Bone marrow (tissue), 2 donors: ENCODE measurements around the gene GGACT.

Experiments
- DNase-seq, 2 donors: peaks; one replicate each; lab custom pipeline; 2025; lab: John Stamatoyannopoulos, UW

The GGACT gene

DNA sequence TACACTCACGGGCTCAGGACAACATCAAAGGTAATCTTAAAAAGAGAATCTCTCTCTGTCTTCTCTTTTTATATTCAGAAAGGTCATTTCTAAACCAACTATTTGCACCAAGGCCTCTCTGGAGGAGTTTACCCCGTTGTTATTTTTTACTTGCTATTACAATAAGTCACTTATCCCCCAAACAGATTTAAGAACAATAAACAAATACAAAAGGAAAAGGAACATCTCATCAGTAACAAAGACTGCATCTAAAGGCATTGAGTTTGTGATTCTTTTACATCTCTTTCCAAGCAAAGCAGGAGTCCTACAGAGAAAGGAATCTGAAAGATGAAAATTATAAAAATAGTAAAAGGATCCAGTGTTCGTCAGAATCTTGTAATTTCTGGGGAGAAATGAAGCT is 75.4 kb downstream of the GGACT start:
- DNase-seq: no peak

DNA sequence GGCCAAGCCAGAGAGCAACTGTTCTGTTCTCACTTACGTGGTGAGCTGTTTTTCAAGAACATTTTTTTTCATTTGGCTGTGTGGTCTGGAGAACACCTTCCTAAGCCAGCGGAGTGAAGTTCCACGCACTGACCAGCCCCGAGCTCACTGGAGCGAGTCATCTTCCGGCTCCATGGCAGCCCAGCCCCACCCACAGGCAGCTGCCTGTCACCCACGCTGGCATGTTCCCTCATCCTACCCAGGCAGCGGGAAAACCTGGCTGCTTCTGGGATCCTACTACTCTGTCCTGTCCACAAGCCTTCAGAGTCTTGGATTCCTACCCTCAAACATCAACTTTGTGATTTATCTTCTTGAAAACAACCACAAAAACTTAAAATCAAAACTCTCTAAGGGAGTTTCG is 76.2 kb downstream of the GGACT start:
- no peak for DNase-seq

DNA sequence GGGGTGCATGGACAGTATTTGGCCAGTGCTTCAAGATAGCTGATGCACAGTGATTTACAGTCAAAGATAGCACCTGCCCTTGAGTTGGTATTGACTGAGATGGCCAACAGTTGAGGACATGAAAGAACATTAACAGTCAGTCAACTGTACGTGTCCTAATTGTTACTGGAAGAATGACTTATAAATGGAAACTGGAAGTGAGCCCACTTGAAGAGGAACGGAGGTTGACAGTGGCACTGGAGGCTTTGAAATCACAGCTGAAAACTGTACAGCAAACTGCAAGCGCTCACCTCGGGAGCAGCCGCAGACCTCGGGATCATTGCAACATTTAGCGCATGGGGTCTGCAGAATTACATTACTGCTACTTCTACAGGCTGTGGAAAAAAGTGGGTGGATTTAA is 77.1 kb downstream of the GGACT start:
- DNase-seq: no peak

DNA sequence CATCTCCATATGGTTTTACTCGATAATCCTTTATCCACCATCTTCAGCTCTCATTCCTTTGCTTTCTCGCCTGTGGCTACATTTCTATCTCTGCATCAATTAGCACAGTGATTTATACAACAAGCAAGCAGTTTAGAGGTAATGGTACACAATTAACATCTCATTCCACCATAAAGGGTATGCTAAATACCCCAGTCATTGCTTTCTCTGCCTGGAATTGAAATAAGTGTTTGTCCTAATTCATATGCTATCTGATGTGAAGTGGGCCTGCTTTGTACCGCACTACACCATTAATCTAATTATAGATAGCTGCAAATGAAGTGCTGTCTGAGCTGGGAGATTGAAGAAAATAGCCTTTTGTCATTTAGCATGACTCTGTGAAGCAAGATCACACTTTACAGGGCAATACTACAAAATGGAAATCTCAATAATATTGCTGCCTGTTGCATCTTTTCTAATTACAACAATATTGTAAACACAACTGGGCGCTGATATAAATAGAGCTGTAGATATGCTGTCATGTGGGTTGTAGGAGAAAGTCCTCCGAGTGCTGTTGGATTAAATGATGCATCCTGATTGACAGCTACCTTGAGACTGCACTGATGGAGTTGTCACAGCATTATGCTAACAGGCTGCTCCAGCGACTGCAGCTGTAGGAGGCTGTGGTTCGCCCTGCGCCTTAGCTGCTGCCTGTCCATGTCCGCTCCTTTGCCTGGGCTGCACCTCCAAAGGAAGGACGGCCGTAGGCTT is 78.2 kb downstream of the GGACT start:
- DNase-seq: no peak

DNA sequence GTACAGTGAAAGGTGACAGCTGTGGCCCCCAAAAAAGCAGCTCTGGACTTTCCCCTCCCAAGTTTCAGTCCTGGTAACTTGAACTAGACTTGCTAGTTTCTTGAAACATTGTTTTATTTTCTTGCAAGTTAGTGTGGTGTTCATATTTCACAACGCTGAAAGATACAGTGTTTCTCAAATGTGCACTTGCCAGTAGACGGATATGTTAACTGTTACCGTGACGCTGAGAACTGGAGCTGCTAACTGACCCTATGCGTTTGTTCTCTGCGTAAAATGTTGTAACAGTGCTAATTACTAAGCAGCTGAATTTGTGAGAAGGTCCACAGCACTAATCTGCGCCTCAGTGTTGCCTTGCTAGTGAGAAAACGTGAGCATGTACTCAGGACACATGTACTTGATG is 79.6 kb downstream of the GGACT start:
- no peak for DNase-seq

DNA sequence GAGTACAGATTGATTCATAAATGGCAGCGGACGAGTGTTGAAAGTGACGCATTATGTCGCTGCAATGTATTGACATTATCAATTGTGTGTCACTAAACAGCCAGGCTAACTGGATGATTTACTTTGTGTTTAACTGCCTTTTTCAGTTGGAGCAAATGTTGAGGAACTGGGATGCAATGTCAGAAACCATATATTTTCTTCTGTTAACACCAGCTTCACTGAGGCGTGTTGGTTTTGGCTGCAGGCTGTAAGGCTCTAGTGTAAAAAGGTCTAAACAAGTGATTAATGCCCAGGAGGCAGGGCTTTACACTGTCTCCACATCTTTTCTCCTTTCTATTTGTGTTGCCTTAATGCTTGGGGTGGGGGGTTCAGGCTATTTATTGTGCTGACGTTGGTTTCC is 80.1 kb downstream of the GGACT start:
- no peak for DNase-seq

DNA sequence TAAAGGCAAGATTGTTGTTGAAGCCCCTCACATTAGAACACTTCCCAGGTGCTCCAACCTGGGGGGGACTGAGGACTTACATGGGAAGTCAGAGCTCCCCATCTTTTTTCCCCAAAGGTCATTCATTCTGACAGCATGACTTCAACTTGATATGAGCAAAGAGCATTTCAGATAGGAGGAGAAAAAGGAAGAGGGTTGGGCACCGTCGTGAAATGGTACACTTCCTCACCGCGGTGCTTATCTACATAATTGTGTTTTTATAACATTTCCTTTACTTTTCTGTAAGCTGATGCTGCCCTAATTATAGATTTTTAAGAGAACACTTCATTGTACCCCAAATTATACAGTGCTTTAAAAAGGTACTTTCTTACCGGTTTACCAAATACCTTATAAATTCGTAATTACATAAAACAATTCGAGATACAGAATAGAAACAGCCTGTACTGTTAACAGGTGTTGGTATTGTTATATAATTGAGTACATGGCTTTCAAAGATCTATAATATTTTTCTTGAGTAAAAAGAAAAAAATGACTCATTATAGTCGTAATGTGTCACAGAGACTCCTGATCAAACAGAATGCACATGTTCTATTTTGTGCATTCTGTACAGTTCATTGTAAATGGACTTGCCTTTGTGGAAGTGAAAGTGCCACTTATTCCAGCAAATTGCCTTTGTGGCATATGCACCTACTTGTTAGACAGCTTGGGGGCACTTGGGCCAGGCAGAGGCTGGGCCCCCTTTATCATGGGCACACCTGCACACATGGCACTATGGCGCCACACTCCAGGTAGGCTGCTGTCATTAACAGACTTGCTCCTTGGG is 81.8 kb downstream of the GGACT start:
- DNase-seq: no peak

DNA sequence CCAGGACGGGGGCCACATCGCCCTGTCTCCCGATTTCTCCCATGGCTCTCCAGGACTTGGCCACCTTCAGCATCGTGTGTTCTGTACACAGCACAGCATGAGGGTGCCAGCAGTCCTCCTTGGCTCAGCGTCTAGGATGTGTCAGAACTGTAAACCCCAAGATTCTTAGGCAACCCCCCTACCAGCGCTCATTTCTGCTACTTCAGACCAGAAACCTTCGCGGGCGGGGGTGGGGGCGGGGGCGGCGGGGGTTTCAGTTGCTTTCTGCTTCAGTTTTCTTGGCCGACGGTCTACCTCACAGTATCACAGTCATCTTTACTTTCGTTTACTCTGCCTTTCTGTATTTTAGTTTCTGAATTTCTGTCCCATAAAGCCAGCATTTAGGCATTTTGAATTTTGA is 82.4 kb downstream of the GGACT start:
- no peak for DNase-seq

DNA sequence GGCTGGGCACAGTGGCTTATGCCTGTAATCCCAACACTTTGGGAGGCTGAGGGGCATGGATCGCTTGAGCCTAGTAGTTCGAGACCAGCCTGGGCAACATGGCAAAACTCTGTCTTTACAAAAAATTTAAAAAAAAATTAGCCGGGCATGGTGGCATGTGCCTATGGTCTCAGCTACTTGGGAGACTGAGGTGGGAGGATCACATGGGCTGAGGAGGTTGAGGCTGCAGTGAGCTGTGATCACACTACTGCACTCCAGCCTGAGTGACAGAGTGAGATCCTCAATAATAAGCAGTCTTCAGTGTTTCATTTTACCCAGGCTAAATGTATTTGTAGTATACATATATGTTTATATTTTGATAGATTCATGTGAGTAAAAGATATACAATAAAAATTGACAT is 85.0 kb downstream of the GGACT start:
- no peak for DNase-seq

DNA sequence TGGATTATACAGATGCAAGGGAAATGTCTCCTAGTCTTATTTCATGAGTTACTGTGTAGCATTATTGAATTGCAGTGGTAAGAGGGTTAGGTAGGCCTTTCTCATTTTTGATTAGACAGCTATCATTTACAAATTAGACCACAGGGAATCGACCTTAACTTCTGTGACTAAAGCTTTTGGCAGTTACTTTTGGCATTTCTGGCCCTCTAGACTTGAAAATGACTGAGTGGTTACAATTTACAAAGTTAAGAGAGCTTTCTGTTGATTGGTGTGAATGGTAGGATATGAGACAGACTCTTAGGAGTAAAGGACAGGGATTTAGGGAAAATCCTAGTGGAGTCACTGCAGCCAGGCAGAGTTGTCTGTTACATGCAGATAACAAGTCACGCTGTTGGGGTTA is 86.1 kb downstream of the GGACT start:
- DNase-seq: no peak

DNA sequence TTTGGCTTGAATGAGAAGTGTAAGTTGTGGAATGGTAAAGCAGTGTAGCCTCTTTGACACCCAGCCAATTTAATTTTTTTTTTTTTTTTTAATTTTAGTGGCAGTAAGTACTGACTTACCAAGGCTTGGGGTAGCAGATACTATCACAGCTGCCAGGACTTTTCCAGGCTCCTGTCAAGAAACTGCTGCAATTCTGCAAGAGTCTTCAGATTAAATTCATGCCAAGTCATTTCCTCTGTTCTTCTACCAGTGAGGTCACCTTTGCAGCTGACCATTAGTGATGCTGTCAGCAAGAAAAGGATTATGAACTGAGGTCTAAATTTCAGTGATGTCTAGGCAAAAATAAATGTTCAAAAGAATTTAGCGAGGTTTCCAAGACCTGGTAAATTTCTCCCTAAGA is 91.2 kb downstream of the GGACT start:
- no peak for DNase-seq

DNA sequence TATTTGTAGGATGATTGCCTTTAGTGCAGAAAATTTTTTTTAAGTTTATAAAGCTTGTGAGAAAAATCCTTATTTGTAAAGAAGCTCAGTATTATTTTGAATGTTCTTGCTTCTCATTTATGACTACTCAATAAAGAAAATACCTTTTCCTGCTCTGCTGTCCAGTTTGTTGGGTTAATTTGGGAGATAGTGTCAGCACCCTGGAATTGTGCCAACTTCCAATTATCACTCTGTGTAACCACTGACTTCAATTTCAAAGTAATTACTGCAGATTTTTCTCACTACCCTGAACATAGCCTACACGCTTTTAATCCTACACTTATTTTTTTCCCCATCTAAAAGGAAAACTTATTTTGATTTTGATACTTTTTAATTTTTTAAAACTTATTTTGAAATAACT is 93.1 kb downstream of the GGACT start:
- no peak for DNase-seq

DNA sequence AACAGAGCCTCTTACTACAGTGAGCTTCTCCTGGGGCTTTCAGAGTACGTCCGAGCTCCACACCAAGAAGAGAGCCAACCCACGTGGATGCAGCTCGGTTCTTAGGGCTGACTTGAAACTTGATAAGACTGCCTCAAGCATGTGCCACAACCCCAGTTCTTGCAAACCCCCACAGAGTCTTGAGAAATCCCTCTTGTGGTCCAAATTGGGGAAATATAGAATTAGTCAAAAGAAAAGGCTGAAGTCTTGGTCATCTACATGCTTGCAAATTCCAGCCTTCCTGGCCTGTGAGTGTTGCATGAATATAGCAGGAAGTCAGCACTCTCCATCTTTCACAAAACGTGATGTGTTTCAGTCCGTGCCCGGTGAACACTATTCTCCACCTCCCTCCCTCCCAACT is 95.2 kb downstream of the GGACT start:
- no peak for DNase-seq

DNA sequence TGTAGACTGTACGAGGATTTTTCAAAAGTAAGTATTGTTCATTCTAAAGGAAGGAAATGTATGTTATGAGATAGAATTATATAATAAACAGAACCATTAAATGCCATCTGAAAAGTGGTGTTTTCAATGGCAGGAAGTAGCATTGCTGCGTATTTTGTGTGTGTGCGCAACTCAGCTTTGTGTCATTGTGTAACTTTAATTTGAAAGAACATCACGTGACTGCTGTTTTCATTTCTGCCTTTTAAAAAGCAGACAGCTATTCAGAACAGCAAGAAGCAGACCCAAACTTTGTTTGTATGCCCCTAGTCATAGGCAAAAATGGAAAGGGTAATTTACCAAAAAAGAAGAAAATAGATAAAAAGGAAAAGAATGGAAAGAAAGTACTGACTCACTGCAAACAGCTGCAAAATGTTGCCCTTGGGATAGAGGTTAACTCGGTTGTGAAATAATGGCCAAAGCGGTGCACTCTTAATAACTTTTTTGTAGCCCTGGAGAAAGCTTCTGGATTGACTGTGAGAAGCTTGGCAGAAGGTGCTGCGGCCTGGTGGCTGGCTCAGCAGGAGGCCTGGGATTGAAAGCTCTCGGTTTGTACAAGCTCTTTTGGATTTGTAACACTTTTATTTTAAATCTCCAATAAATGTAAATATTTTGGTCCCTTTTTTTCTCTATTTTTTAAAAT is 97.3 kb downstream of the GGACT start:
- no peak for DNase-seq

DNA sequence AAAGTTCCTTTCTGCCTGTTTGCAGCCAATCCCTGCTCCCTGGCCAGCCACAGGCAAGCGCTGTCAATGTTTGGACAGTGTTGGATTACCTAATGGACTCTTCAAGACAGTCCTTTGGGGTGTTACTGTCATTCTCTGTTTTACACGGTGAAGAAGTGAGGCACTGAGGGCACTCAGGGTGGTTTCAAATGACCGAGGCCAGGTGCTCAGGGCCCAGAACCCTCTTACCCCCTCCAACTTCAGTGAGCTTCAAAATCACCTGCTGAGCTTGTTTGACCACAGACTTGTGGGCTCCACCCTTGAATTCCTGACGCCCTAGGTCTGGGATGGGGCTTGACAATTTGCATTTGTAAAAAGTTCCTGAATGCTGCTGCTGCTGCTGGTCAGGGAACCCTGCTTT is 97.9 kb downstream of the GGACT start:
- no peak for DNase-seq

DNA sequence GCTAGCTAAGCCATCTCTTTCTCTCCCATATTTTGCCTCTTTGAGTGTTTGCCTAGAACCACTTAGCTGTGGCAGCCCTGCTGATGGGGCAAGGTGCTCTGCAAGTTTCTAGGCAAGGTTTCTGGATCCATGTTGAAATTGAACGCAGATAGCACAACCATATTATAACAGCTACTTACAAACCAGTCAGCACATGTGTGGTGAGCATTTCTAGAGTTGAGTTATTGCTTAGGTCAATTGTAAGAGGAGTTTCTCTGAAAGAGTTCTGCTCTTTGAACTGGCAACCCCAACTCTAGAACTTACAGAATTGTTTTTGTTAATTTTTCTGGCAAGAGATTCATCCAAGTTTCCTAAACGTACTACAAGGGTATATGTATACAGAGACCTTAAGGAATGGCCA is 103.3 kb downstream of the GGACT start:
- no peak for DNase-seq

DNA sequence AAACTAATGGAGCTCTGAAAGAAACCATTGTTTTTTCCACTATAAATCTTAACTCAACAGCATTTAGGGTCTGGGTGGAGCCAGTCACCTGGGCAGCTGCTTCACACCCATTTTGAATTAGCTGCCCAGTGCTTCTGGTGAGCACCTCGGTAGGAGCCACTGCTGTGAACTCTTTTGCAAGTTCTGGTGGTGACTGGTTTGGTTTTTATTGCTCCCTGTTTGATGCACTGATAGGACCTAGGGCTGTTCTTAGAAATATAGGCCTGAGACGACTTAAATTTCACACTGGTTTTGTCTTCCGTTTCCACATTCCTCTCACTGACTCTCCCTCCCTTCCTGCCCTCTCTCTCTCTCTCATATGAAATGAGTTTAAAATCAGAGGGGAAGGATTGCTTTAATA is 103.9 kb downstream of the GGACT start:
- DNase-seq: no peak

DNA sequence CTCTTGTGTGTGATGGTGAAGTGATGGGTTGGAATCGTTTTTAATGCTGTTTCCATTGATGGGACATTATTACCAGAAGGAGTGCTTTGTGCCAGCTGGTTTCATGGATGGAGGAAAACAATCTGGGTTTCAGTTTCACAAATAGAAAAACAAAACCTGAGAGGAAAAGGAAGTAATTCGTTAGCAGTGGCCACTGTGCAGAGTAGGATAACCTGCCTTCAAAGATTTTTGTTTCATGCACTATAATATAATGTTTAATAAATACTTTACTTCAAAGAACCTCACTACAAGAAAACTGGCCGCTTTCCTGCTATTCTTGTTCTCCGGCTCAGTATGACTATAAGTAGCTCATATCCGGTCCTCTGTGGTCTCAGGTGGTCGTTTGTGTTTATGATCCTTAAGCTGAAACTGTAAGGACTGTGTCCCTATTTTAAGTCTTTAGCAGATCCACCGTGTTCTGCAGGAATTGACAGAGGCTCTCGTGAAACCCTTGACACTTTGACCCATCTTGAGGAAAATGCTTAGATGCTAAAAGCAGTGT is 104.7 kb downstream of the GGACT start:
- DNase-seq: no peak

DNA sequence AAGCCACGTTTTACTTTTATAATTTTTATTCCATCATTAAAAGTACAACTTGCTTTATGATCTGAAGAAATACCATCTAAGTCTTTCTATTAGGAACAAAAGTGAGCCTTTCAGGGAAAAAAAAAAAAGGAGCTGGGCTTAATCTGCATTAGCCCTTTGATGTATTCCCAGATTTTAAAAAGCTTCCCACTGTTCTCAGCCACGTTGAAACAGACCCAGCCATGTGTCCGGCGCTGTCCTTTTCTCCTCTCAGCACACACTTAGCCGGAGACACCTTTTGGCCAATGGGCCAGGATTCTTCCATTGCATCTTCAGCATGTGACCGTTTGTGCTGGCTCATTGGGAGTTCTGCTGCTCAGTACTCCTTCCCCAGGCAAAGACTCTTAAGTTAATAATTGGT is 105.5 kb downstream of the GGACT start:
- DNase-seq: no peak

DNA sequence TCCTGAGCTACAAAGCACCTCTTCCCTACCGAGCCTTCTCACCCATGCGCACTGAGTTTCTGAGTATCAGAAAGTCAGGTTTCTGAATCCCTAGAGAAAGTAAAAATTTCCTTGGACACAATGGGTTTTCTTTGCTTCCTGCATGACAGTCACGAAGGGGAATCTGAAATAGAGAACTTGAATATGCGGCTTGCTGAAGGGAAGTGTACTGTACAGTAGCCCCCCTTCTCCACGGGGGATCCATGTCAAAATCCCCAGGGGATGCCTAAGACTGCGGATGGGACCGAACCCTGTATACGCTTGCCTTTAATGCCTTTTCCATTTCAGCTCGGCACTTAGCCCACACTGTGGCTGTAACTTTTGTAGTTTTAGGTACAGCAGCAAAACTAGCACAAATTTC is 107.9 kb downstream of the GGACT start:
- DNase-seq: no peak
